ENCODE data around the gene SMARCB1. TPM values are rescaled to one million over a fixed set of nuclear protein-coding genes. Genes with fewer than 3 reads are reported as not detected.
"Not testable (repeated sequence)": the region's sequence is repeated elsewhere in the genome, so short reads cannot be mapped to it uniquely, and the experiment has no call there.

Gene SMARCB1
- total and polyA plus RNA-seq, 10 donors: 64.2 to 166 (median 85.8) TPM

GRCh38 chr22:23858484-23858815 lies 71.7 kb downstream of the SMARCB1 start:
- no peak for DNase-seq
- peak overlapping the region in 6 of 8 donors; percentile 90 to 95 (median 92) for H3K27ac ChIP-seq
- H3K4me1 ChIP-seq: peaks cover 4 to 33% (median 26%) of the 10 kb centered on the region in 6 donors
- H3K36me3 ChIP-seq: peaks cover 0 to 5% (median 0%) of the 10 kb centered on the region in 6 donors
- H3K4me3 ChIP-seq: peak overlapping the region in 7 of 8 donors; percentile 50 to 83 (median 64)
- TF ChIP-seq CTCF (IDR thresholded peaks at IDR 0.05 in 8 of 11, conservative IDR thresholded peaks at IDR 0.05 in 3 of 11) (peak in 1 of 11 experiments; percentile 8), POLR2A (IDR thresholded peaks at IDR 0.05) (no peak), POLR2AphosphoS5 (IDR thresholded peaks at IDR 0.05) (no peak)
- no peaks in the 10 kb centered on the region for H3K27me3 ChIP-seq (replicated peaks in 1 of 7)
- intact Hi-C loops (cut with DNase I; ENCODE audit: low total_unique reads): no loop called here
- WGBS, 5 donors: 67 to 75% (median 69%) methylated on average over 7 of the region's 7 CpGs
- no peaks in the 10 kb centered on the region for H3K9me3 ChIP-seq

GRCh38 chr22:23859201-23859600 lies 72.4 kb downstream of the SMARCB1 start:
- DNase-seq: no peak
- no peaks in the 10 kb centered on the region for H3K27me3 ChIP-seq (replicated peaks in 1 of 7)
- TF ChIP-seq POLR2A (IDR thresholded peaks at IDR 0.05): no peak
- TF ChIP-seq CTCF (IDR thresholded peaks at IDR 0.05 in 8 of 11, conservative IDR thresholded peaks at IDR 0.05 in 3 of 11): no peak
- TF ChIP-seq POLR2AphosphoS5 (IDR thresholded peaks at IDR 0.05): no peak
- intact Hi-C loops (cut with DNase I; ENCODE audit: low total_unique reads): no loop called here
- no peak overlapping the region for H3K4me3 ChIP-seq
- H3K27ac ChIP-seq: no peak overlapping the region
- peaks cover 4 to 33% (median 26%) of the 10 kb centered on the region in 6 donors for H3K4me1 ChIP-seq
- peaks cover 0 to 5% (median 0%) of the 10 kb centered on the region in 6 donors for H3K36me3 ChIP-seq
- WGBS, 5 donors: 86 to 96% (median 89%) methylated on average over 4 of the region's 4 CpGs
- no peaks in the 10 kb centered on the region for H3K9me3 ChIP-seq

- H3K4me3 ChIP-seq; H3K9me3 ChIP-seq; H3K27me3 ChIP-seq (replicated peaks in 1 of 7); H3K27ac ChIP-seq; H3K36me3 ChIP-seq; intact Hi-C loops (cut with DNase I; ENCODE audit: low total_unique reads): not testable (repeated sequence)
- peak; percentile 4 for DNase-seq
- H3K4me1 ChIP-seq: peaks cover 4 to 33% (median 26%) of the 10 kb centered on the region in 6 donors
- WGBS, 5 donors: 87 to 99% (median 95%) methylated on average over 8 of the region's 8 CpGs
Measured at GRCh38 chr22:23860187-23860586, 73.4 kb downstream of the SMARCB1 start.

- no peaks in the 10 kb centered on the region for H3K9me3 ChIP-seq
- TF ChIP-seq POLR2A (IDR thresholded peaks at IDR 0.05): no peak
- peak in 9 of 11 experiments; percentile 26 to 69 (median 49) for TF ChIP-seq CTCF (IDR thresholded peaks at IDR 0.05 in 8 of 11, conservative IDR thresholded peaks at IDR 0.05 in 3 of 11)
- no peak for TF ChIP-seq POLR2AphosphoS5 (IDR thresholded peaks at IDR 0.05)
- no peak overlapping the region for H3K4me3 ChIP-seq
- intact Hi-C loops (cut with DNase I; ENCODE audit: low total_unique reads): no loop called here
- peak; percentile 69 for DNase-seq
- H3K4me1 ChIP-seq: peaks cover 0 to 23% (median 17%) of the 10 kb centered on the region in 6 donors
- 73 to 94% (median 76%) methylated on average over 3 of the region's 3 CpGs for WGBS, 5 donors
- no peaks in the 10 kb centered on the region for H3K27me3 ChIP-seq (replicated peaks in 1 of 7)
- H3K36me3 ChIP-seq: peaks cover 0 to 18% (median 0%) of the 10 kb centered on the region in 6 donors
- H3K27ac ChIP-seq: no peak overlapping the region
Measured at GRCh38 chr22:23862103-23862502, 75.3 kb downstream of the SMARCB1 start.

GRCh38 chr22:23864499-23865154 lies 77.9 kb downstream of the SMARCB1 start:
- H3K27ac ChIP-seq; intact Hi-C loops (cut with DNase I; ENCODE audit: low total_unique reads); H3K27me3 ChIP-seq (replicated peaks in 1 of 7); H3K4me1 ChIP-seq; H3K4me3 ChIP-seq; H3K9me3 ChIP-seq: not testable (repeated sequence)
- peaks cover 1 to 43% (median 18%) of the 10 kb centered on the region in 6 donors for H3K36me3 ChIP-seq
- WGBS, 5 donors: 69 to 84% (median 81%) methylated on average over 11 of the region's 11 CpGs
- DNase-seq: peak; percentile 23
